Measurements from ENCODE around the gene RPL31. TPM values are rescaled to one million over a fixed set of nuclear protein-coding genes. Genes with fewer than 3 reads are reported as not detected.

The RPL31 gene
- total and polyA plus RNA-seq, 4 donors, result 1,020 to 6,954 (median 2,548) TPM

DNA sequence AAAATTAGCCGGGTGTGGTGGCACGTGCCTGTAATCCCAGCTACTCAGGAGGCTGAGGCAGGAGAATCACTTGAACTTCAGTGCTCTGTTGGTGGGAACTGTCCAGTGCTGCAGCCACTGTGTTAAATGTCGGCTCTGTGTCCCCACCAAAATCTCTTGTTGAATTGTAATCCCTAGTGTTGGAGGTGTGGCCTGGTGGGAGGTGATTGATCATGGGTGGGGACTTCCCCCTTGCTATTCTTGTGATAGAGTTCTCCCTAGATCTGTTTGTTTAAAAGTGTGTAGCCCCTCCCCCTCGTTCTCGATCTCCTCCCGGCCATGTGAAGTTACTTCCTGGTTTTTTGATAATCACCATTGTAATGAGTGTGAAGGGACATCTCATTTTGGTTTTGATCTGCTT is 9.8 kb upstream of the RPL31 start:
- H3K4me1 ChIP-seq (ENCODE audit: control insufficient read depth in 5 of 5, insufficient read depth in 5 of 5, low read length in 5 of 5), result no peaks in the 10 kb centered on the region
- no peak overlapping the region for H3K9ac ChIP-seq (ENCODE audit: insufficient read depth in 1 of 2, low read length in 2 of 2)
- no peaks in the 10 kb centered on the region for H3K27me3 ChIP-seq (ENCODE audit: control insufficient read depth in 3 of 3, insufficient read depth in 3 of 3, low read length in 2 of 3)
- DNase-seq, result no peak
- H3K4me3 ChIP-seq, result no peak overlapping the region
- no peak overlapping the region for H3K27ac ChIP-seq (ENCODE audit: low read depth in 1 of 2, low read length in 1 of 2)
- 64 to 72% methylated on average over 6 of the region's 6 CpGs for WGBS, 2 donors
- H3K36me3 ChIP-seq (ENCODE audit: control insufficient read depth in 4 of 4, insufficient read depth in 4 of 4, low read length in 4 of 4), result peaks cover 0 to 16% (median 4%) of the 10 kb centered on the region in 4 donors
- ATAC-seq (ENCODE audit: insufficient read depth, low FRiP score), result no peak
- TF ChIP-seq, protein P1, sequence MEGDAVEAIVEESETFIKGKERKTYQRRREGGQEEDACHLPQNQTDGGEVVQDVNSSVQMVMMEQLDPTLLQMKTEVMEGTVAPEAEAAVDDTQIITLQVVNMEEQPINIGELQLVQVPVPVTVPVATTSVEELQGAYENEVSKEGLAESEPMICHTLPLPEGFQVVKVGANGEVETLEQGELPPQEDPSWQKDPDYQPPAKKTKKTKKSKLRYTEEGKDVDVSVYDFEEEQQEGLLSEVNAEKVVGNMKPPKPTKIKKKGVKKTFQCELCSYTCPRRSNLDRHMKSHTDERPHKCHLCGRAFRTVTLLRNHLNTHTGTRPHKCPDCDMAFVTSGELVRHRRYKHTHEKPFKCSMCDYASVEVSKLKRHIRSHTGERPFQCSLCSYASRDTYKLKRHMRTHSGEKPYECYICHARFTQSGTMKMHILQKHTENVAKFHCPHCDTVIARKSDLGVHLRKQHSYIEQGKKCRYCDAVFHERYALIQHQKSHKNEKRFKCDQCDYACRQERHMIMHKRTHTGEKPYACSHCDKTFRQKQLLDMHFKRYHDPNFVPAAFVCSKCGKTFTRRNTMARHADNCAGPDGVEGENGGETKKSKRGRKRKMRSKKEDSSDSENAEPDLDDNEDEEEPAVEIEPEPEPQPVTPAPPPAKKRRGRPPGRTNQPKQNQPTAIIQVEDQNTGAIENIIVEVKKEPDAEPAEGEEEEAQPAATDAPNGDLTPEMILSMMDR (IDR thresholded peaks at IDR 0.05; ENCODE audit: control extremely low read depth, extremely low read depth), result no peak
- H3K9me3 ChIP-seq (ENCODE audit: control insufficient read depth in 4 of 4, insufficient read depth in 3 of 4, low read length in 3 of 4), result no peaks in the 10 kb centered on the region

DNA sequence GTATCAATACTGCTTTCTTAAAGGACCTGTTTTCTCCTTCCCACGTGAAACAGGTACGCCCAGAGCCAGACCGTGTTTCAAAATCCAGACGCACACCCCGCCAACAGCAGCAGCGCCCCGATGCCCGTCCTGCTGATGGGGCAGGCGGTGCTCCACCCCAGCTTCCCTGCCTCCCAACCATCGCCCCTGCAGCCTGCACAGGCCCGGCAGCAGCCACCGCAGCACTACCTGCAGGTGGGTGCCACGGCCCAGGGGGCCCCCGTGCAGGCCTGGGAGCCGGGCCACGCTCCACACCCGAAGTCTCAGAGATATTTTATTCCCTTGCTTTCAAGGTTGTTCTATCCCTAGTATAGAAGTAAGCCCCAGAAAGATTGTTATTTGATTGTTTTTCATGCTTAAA is 8.8 kb upstream of the RPL31 start:
- Histone ChIP-seq H3K4me1 (ENCODE audit: control insufficient read depth in 5 of 5, insufficient read depth in 5 of 5, low read length in 5 of 5) (no peaks in the 10 kb centered on the region), H3K4me3 (no peak overlapping the region), H3K9ac (ENCODE audit: insufficient read depth in 1 of 2, low read length in 2 of 2) (no peak overlapping the region), H3K9me3 (ENCODE audit: control insufficient read depth in 4 of 4, insufficient read depth in 3 of 4, low read length in 3 of 4) (no peaks in the 10 kb centered on the region), H3K27me3 (ENCODE audit: control insufficient read depth in 3 of 3, insufficient read depth in 3 of 3, low read length in 2 of 3) (no peaks in the 10 kb centered on the region), H3K36me3 (ENCODE audit: control insufficient read depth in 4 of 4, insufficient read depth in 4 of 4, low read length in 4 of 4) (peaks cover 0 to 16% (median 4%) of the 10 kb centered on the region in 4 donors), H3K27ac (ENCODE audit: low read depth in 1 of 2, low read length in 1 of 2) (no peak overlapping the region)
- DNase-seq (no peak), ATAC-seq (ENCODE audit: insufficient read depth, low FRiP score) (no peak)
- 93 to 94% methylated on average over 17 of the region's 17 CpGs for WGBS, 2 donors
- TF ChIP-seq, protein P1 (IDR thresholded peaks at IDR 0.05; ENCODE audit: control extremely low read depth, extremely low read depth), result no peak

DNA sequence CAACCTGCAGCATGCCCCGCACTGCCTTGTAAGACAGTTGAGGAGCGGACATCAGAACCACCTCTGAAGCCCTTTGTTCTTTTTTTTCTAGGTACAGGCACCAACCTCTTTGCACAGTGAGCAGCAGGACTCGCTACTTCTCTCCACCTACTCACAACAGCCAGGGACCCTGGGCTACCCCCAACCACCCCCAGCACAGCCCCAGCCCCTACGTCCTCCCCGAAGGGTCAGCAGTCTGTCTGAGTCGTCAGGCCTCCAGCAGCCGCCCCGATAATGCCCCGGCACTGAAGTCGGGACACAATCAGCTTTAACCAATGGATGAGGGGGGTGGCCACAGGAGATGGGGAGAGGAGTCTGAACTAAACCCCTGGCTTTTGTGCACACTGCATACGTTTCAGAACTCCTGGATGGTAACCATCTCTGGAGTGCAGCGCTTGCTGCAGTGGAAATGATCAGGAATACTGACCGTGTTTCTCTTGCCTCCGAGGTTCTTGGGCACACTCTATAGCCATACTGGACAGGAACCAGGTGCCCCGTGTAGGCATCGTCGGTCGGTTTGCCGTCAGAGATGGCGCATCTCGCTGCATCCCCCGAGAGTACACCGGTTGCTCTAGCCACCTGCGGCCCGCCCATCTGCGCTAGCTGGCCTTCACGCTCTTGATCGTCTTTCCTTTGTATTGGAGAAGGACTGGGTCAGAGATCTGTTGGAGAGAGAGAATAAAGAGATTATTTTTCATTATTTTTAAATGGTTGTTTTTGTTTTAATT is 6.6 kb upstream of the RPL31 start:
- DNase-seq, result no peak
- H3K36me3 ChIP-seq (ENCODE audit: control insufficient read depth in 4 of 4, insufficient read depth in 4 of 4, low read length in 4 of 4), result peaks cover 0 to 16% (median 4%) of the 10 kb centered on the region in 4 donors
- H3K9me3 ChIP-seq (ENCODE audit: control insufficient read depth in 4 of 4, insufficient read depth in 3 of 4, low read length in 3 of 4), result no peaks in the 10 kb centered on the region
- 94 to 95% methylated on average over 28 of the region's 28 CpGs for WGBS, 2 donors
- no peak overlapping the region for H3K27ac ChIP-seq (ENCODE audit: low read depth in 1 of 2, low read length in 1 of 2)
- H3K27me3 ChIP-seq (ENCODE audit: control insufficient read depth in 3 of 3, insufficient read depth in 3 of 3, low read length in 2 of 3), result no peaks in the 10 kb centered on the region
- TF ChIP-seq, protein P1 (IDR thresholded peaks at IDR 0.05; ENCODE audit: control extremely low read depth, extremely low read depth), result no peak
- no peak overlapping the region for H3K4me3 ChIP-seq
- no peak for ATAC-seq (ENCODE audit: insufficient read depth, low FRiP score)
- H3K9ac ChIP-seq (ENCODE audit: insufficient read depth in 1 of 2, low read length in 2 of 2), result no peak overlapping the region
- H3K4me1 ChIP-seq (ENCODE audit: control insufficient read depth in 5 of 5, insufficient read depth in 5 of 5, low read length in 5 of 5), result no peaks in the 10 kb centered on the region

Measured in lung (tissue), 12 donors.